PC-9 (cell line): Measurements from ENCODE around the gene POLA1. TPM values are rescaled to one million over a fixed set of nuclear protein-coding genes. Genes with fewer than 3 reads are reported as not detected.
"Not testable (repeated sequence)": the region's sequence is repeated elsewhere in the genome, so short reads cannot be mapped to it uniquely, and the experiment has no call there.

Experiments
- BruUV-seq: library from RNA; stranded (reverse); fragments of 400-500 nt; replicated peaks from 2 replicates; lab custom pipeline; 2021; lab: Mats Ljungman, UMichigan
- CTCF ChIA-PET: fragments of 300-600 bp; sonication (Branson Sonifier 250); formaldehyde crosslinking; loops from one replicate; lab custom pipeline; 2022; ENCODE audit warnings: antibody characterized with exemption; lab: Charles Lee
- POLR2A ChIA-PET: fragments of 300-600 bp; sonication (Branson Sonifier 250); formaldehyde crosslinking; loops from one replicate; lab custom pipeline; 2022; ENCODE audit warnings: antibody characterized with exemption; ENCODE audit not compliant: unreplicated experiment; lab: Charles Lee
- DNase-seq, 2 experiments: peaks; one replicate each; pipeline versions ENCODE4 v3.0.0 to v3.0.0-alpha.2; 2015 to 2022; ENCODE audit warnings: mixed read lengths in 1 of 2
- H2AFZ ChIP-seq: fragments of 200-600 bp; sonication (generic); 2 replicates; pipeline ENCODE4 v1.8.1; 2017; ENCODE audit warnings: antibody characterized with exemption
- H3F3A ChIP-seq: fragments of 200-600 bp; sonication (generic); 2 replicates; pipeline ENCODE4 v1.8.1; 2017; ENCODE audit warnings: antibody characterized with exemption, mild to moderate bottlenecking, low read depth; ENCODE audit not compliant: insufficient read depth
- H3K27ac ChIP-seq: fragments of 200-600 bp; sonication (generic); 2 replicates; pipeline ENCODE4 v1.6.1; 2016; ENCODE audit warnings: mixed run types
- H3K27me3 ChIP-seq: fragments of 200-600 bp; sonication (generic); 2 replicates; pipeline ENCODE4 v1.6.1; 2016; ENCODE audit warnings: low read depth, mixed run types; ENCODE audit not compliant: insufficient read depth
- H3K36me3 ChIP-seq: fragments of 200-600 bp; sonication (generic); 2 replicates; pipeline ENCODE4 v1.6.1; 2016; ENCODE audit warnings: low read depth, mixed run types
- H3K4me1 ChIP-seq: fragments of 200-600 bp; sonication (generic); replicated peaks from 2 replicates; pipeline ENCODE4 v1.6.1; 2016; ENCODE audit warnings: mixed run types; ENCODE audit not compliant: insufficient read depth
- H3K4me2 ChIP-seq: fragments of 200-600 bp; sonication (generic); 2 replicates; pipeline ENCODE4 v1.6.1; 2017; ENCODE audit warnings: mixed run types
- H3K4me3 ChIP-seq: fragments of 200-600 bp; sonication (generic); 2 replicates; pipeline ENCODE4 v1.6.1; 2016; ENCODE audit warnings: mixed run types
- H3K79me2 ChIP-seq: fragments of 200-600 bp; sonication (generic); 2 replicates; pipeline ENCODE4 v1.6.1; 2017; ENCODE audit warnings: low read depth, mixed run types
- H3K9me2 ChIP-seq: fragments of 200-600 bp; sonication (generic); 2 replicates; pipeline ENCODE4 v1.8.1; 2017; ENCODE audit warnings: mild to moderate bottlenecking; ENCODE audit not compliant: insufficient read depth
- H3K9me3 ChIP-seq: fragments of 200-600 bp; sonication (generic); 2 replicates; pipeline ENCODE4 v1.8.1; 2016; ENCODE audit warnings: low read depth; ENCODE audit not compliant: insufficient read depth
- H4K20me1 ChIP-seq: fragments of 200-600 bp; sonication (generic); 2 replicates; pipeline ENCODE4 v1.8.1; 2017; ENCODE audit not compliant: insufficient read depth
- CTCF ChIP-seq: fragments of 200-600 bp; sonication (generic); conservative IDR thresholded peaks from 2 replicates; pipeline ENCODE4 v1.6.1; 2017; ENCODE audit warnings: mixed run types, antibody characterized with exemption, mild to moderate bottlenecking, moderate library complexity
- EZH2 ChIP-seq: fragments of 200-600 bp; sonication (generic); IDR thresholded peaks from 2 replicates; pipeline ENCODE4 v1.8.0; 2017; ENCODE audit warnings: antibody characterized with exemption, low read depth
- intact Hi-C: fragments of 100-400 bp; cut with micrococcal nuclease; formaldehyde crosslinking; loops from one replicate; pipeline ENCODE4 v1.10.0; 2022; ENCODE audit not compliant: unreplicated experiment
- total RNA-seq: library from RNA; stranded (reverse); gene quantifications from 2 replicates; pipeline ENCODE4 v1.2.3, GENCODE V29; 2021

Gene POLA1
- total RNA-seq, 1 experiment from 2014 or later: 24.6 TPM

GRCh38 chrX:24647257-24648058 lies 46.3 kb upstream of the POLA1 start, which contains the start of gene PCYT1B:
Gene PCYT1B (minus strand): TSS chrX:24647347. CDS start chrX:24647105, 242 bp downstream.
- no peaks in the 10 kb centered on the region for H3K9me2 ChIP-seq
- CTCF ChIA-PET: no interaction called here
- no peak for TF ChIP-seq EZH2
- H2AFZ ChIP-seq: no peak within 1 kb of the TSS
- H3K4me3 ChIP-seq: no peak within 1 kb of the TSS
- no peaks in the 10 kb centered on the region for H3K79me2 ChIP-seq
- BruUV-seq: no TSS peak
- intact Hi-C loops: no loop called here
- H3K4me1 ChIP-seq: peaks cover 8% of the 10 kb centered on the region; the same call in 1 of the 2 replicates
- no peaks in the 10 kb centered on the region for H3K9me3 ChIP-seq
- H3K4me2 ChIP-seq: no peak within 1 kb of the TSS
- no peak for DNase-seq
- no peaks in the 10 kb centered on the region for H4K20me1 ChIP-seq
- H3F3A ChIP-seq: no peaks in the 10 kb centered on the region
- no peaks in the 10 kb centered on the region; the same call in 1 of the 2 replicates for H3K27me3 ChIP-seq
- POLR2A ChIA-PET: no interaction called here
- H3K36me3 ChIP-seq: no peaks in the 10 kb centered on the region
- no peak within 1 kb of the TSS for H3K27ac ChIP-seq

- no peak overlapping the region for H2AFZ ChIP-seq
- no peak for TF ChIP-seq EZH2
- TF ChIP-seq CTCF: no peak
Observed at GRCh38 chrX:24648495-24648894, 45.2 kb upstream of the POLA1 start.

GRCh38 chrX:24651783-24652182 lies 41.9 kb upstream of the POLA1 start:
- no peaks in the 10 kb centered on the region for H3K4me1 ChIP-seq
- H3K27ac ChIP-seq: no peak overlapping the region
- no peaks in the 10 kb centered on the region; the same call in 1 of the 2 replicates for H3K27me3 ChIP-seq
- intact Hi-C loops: no loop called here
- H3K9me3 ChIP-seq: no peaks in the 10 kb centered on the region
- H3K36me3 ChIP-seq: no peaks in the 10 kb centered on the region
- no peak overlapping the region for H2AFZ ChIP-seq
- ChIA-PET POLR2A (no interaction called here), CTCF (interaction anchor here (0.6 kb wide), 1 partner anchor 33 kb away, joined by 3 read pairs; no protein-coding TSS in a partner anchor)
- no peaks in the 10 kb centered on the region for H4K20me1 ChIP-seq
- H3K4me3 ChIP-seq: no peak overlapping the region
- DNase-seq: no peak
- no peak for TF ChIP-seq CTCF
- no peak for TF ChIP-seq EZH2
- no peaks in the 10 kb centered on the region for H3K9me2 ChIP-seq
- no peaks in the 10 kb centered on the region for H3K79me2 ChIP-seq
- H3K4me2 ChIP-seq: no peak overlapping the region
- BruUV-seq: no TSS peak
- no peaks in the 10 kb centered on the region for H3F3A ChIP-seq

More at GRCh38 chrX:24648495-24648894, 45.2 kb upstream of the POLA1 start:
- intact Hi-C loops: no loop called here
- no peak overlapping the region for H3K4me3 ChIP-seq
- no peaks in the 10 kb centered on the region for H3K36me3 ChIP-seq
- DNase-seq: no peak
- H3K9me3 ChIP-seq: no peaks in the 10 kb centered on the region
- no peaks in the 10 kb centered on the region for H3K9me2 ChIP-seq
- H4K20me1 ChIP-seq: no peaks in the 10 kb centered on the region
- 0 out of 2 replicates have a peak, but pooled peaks cover under 1% of the 10 kb centered on the region for H3K4me1 ChIP-seq
- ChIA-PET POLR2A (no interaction called here), CTCF (no interaction called here)
- H3K27me3 ChIP-seq: no peaks in the 10 kb centered on the region; the same call in 1 of the 2 replicates
- no TSS peak for BruUV-seq
- no peak overlapping the region for H3K27ac ChIP-seq
- no peak overlapping the region for H3K4me2 ChIP-seq
- H3K79me2 ChIP-seq: no peaks in the 10 kb centered on the region
- no peaks in the 10 kb centered on the region for H3F3A ChIP-seq

- CTCF ChIA-PET: not testable (repeated sequence)
Observed at GRCh38 chrX:24655679-24656078, 38.0 kb upstream of the POLA1 start.

More at GRCh38 chrX:24655679-24656078, 38.0 kb upstream of the POLA1 start:
- H3F3A ChIP-seq, H3K27ac ChIP-seq, H3K79me2 ChIP-seq, intact Hi-C loops, H3K9me2 ChIP-seq, POLR2A ChIA-PET, H2AFZ ChIP-seq, H3K4me1 ChIP-seq, H3K4me2 ChIP-seq, DNase-seq, H3K36me3 ChIP-seq, BruUV-seq, H4K20me1 ChIP-seq, H3K9me3 ChIP-seq, H3K27me3 ChIP-seq, H3K4me3 ChIP-seq: not testable (repeated sequence)
